Left lung (tissue), 10 donors: ENCODE measurements around the gene PLSCR3. TPM values are rescaled to one million over a fixed set of nuclear protein-coding genes. Genes with fewer than 3 reads are reported as not detected.

Experiments
- ATAC-seq: fragments of 200-7000 bp; cut with Tn5 transposase; one replicate; pipeline ENCODE4 v1.9.1; 2020; ENCODE audit warnings: moderate library complexity
- DNase-seq, 4 donors: peaks; one replicate each; pipeline ENCODE4 v3.0.0-alpha.2; 2013 to 2020
- H3K27ac ChIP-seq, 2 donors: fragments of 200-600 bp; sonication (generic) in 1 of 2; one replicate each; pipeline versions ENCODE4 v1.5.0 to v1.8.0; 2020 to 2021
- H3K27me3 ChIP-seq, 2 donors: fragments of 200-600 bp; sonication (generic) in 1 of 2; one replicate each; pipeline versions ENCODE4 v1.5.0 to v1.8.0; 2020 to 2021
- H3K36me3 ChIP-seq, 2 donors: fragments of 200-600 bp; sonication (generic) in 1 of 2; one replicate each; pipeline versions ENCODE4 v1.5.0 to v1.8.0; 2020 to 2021
- H3K4me1 ChIP-seq, 2 donors: fragments of 200-600 bp; one replicate each; pipeline ENCODE4 v1.8.0; 2021
- H3K4me3 ChIP-seq, 2 donors: fragments of 200-600 bp; sonication (generic) in 1 of 2; one replicate each; pipeline versions ENCODE4 v1.5.0 to v1.8.0; 2020 to 2021; ENCODE audit warnings: mild to moderate bottlenecking in 1 of 2
- H3K9me3 ChIP-seq, 2 donors: fragments of 200-600 bp; sonication (generic) in 1 of 2; one replicate each; pipeline versions ENCODE4 v1.5.0 to v1.8.0; 2020 to 2021
- intact Hi-C, 2 donors: fragments of 100-400 bp; cut with DNase I; formaldehyde crosslinking; loops; one replicate each; pipeline versions ENCODE4 v1.11.2 to v1.14.2; 2022
- polyA plus RNA-seq, 6 donors: library from polyadenylated mRNA; unstranded; fragments of 120-200 nt; gene quantifications; one replicate each; pipeline ENCODE4 v1.2.1, GENCODE V29; 2013; ENCODE audit not compliant: insufficient read length in 6 of 6
- total RNA-seq, 2 donors: library from RNA; stranded (reverse); fragmentation: NEBNext Ultra II Directional; extraction: Animal tissue kit (Norgen Biotek cat#: 25700); gene quantifications; one replicate each; pipeline ENCODE4 v1.2.1, GENCODE V29; 2021
- TF ChIP-seq, protein P1 (sequence below), 2 donors: fragments of 200-600 bp; sonication (generic) in 1 of 2; IDR thresholded peaks; one replicate each; pipeline versions ENCODE4 v1.5.0 to v1.8.0; 2021; ENCODE audit warnings: antibody characterized with exemption in 2 of 2
- donor health status: DM: no; HTN: yes; CAD: no.
- donor health status: DM: no; HTN: no; CAD: no.

The PLSCR3 gene
- total and polyA plus RNA-seq, 8 donors, result 42.0 to 62.5 (median 52.9) TPM

DNA sequence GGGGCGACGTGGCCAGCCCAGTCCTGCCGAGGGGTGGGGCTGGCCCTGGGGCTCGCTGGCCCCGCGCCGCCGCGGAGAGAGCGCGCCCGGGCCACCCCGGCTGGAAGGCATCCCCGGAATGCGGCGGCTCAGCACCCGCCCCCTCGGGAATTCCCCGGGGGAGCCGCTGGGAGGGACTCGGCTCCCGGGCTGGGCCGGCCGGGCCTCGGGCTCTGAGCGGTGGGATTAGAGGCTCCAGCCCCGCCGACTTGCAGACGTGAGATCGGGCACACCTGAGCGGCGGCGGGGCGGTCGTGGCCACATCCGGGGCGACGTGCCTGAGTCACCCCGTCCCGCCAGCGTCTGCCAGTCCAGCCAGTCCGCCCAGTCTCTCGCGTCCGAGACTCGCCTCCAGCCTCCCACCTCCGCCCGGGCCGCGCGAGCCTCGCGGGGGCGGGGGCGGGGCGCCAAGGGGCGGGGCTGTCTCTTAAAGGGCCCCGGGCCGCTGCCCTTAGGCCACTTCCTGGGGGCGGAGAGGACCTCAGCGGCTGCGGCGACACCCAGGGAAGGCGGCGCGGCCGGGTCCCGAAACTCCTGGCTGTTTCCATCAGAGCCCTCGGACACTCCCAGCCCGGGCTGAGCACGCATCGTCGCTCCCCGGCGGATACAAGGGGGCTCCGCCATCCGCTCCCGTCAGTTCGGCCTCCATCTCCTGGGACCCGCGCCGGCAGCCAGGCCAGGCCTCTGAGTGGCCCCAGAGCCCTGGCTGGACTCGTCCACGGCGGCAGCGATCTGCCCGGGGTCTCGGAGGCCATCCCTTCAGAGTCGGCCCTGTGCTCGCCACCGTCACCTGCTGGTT lies 42.4 kb downstream of the PLSCR3 start, which contains the start of gene KCTD11:
Gene KCTD11, plus strand, starts transcription at position 498 of the 838 bp plus-strand sequence.
- H3K9me3 ChIP-seq, result no peaks in the 10 kb centered on the region
- no peaks in the 10 kb centered on the region for H3K27me3 ChIP-seq
- peak within 1 kb of the TSS; percentile 92 to 97 for H3K27ac ChIP-seq
- ATAC-seq (peak; percentile 82), DNase-seq (peak; percentile 85 to 96 (median 90))
- H3K36me3 ChIP-seq, result peaks cover 0 to 20% of the 10 kb centered on the region in 2 donors
- TF ChIP-seq, protein P1, sequence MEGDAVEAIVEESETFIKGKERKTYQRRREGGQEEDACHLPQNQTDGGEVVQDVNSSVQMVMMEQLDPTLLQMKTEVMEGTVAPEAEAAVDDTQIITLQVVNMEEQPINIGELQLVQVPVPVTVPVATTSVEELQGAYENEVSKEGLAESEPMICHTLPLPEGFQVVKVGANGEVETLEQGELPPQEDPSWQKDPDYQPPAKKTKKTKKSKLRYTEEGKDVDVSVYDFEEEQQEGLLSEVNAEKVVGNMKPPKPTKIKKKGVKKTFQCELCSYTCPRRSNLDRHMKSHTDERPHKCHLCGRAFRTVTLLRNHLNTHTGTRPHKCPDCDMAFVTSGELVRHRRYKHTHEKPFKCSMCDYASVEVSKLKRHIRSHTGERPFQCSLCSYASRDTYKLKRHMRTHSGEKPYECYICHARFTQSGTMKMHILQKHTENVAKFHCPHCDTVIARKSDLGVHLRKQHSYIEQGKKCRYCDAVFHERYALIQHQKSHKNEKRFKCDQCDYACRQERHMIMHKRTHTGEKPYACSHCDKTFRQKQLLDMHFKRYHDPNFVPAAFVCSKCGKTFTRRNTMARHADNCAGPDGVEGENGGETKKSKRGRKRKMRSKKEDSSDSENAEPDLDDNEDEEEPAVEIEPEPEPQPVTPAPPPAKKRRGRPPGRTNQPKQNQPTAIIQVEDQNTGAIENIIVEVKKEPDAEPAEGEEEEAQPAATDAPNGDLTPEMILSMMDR (IDR thresholded peaks at IDR 0.05), result no peak
- H3K4me1 ChIP-seq, result peaks cover 19 to 58% of the 10 kb centered on the region in 2 donors
- intact Hi-C loops, result loop anchor here in 1 of 2 donors (10.0 kb wide), 1 partner anchor 83 kb away; the partner anchor contains the start of genes FGF11 and TMEM102
- H3K4me3 ChIP-seq, result peak within 1 kb of the TSS; percentile 50 to 90

DNA sequence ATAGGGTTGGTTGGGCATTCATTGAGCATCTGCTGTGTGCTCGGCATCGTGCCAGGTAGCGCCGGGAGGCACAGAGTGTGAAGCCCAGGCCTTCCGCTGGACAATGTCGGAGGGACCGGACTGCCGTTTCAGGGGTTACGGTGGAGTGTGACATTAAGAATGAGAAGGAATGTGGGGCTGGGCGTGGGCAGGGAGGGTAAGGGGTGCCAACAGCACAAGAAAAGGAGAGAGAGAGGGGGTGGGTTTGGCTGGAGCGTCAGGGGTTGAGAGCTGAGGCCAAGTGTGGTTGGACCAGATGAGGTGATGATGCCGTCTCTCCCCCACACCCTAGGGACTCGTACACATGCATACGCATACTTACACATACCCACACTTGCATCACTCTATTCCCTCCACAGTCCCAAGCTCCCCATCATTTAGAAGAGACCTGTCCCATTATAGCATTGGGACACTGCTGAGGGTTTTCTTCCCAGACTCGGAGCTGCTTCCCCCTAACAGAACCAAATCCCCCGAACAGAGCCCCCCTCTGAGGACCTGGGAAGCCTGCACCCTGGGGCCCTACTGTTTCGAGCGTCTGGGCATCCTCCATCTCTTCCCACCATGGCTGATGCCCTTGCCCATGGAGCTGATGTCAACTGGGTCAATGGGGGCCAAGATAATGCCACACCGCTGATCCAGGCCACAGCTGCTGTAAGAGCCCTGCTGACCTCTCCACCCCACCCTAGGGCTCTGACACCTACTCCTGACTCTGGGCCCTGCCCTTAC lies 45.7 kb downstream of the PLSCR3 start:
- Histone ChIP-seq H3K4me1 (peaks cover 19 to 36% of the 10 kb centered on the region in 2 donors), H3K27ac (no peak overlapping the region), H3K36me3 (peaks cover 0 to 37% of the 10 kb centered on the region in 2 donors), H3K27me3 (peaks cover 0 to 6% of the 10 kb centered on the region in 2 donors), H3K4me3 (no peak overlapping the region), H3K9me3 (no peaks in the 10 kb centered on the region)
- TF ChIP-seq, protein P1 (IDR thresholded peaks at IDR 0.05), result no peak
- ATAC-seq, result no peak
- intact Hi-C loops, result no loop called here
- DNase-seq, result peak in 1 of 4 donors; percentile 76

DNA sequence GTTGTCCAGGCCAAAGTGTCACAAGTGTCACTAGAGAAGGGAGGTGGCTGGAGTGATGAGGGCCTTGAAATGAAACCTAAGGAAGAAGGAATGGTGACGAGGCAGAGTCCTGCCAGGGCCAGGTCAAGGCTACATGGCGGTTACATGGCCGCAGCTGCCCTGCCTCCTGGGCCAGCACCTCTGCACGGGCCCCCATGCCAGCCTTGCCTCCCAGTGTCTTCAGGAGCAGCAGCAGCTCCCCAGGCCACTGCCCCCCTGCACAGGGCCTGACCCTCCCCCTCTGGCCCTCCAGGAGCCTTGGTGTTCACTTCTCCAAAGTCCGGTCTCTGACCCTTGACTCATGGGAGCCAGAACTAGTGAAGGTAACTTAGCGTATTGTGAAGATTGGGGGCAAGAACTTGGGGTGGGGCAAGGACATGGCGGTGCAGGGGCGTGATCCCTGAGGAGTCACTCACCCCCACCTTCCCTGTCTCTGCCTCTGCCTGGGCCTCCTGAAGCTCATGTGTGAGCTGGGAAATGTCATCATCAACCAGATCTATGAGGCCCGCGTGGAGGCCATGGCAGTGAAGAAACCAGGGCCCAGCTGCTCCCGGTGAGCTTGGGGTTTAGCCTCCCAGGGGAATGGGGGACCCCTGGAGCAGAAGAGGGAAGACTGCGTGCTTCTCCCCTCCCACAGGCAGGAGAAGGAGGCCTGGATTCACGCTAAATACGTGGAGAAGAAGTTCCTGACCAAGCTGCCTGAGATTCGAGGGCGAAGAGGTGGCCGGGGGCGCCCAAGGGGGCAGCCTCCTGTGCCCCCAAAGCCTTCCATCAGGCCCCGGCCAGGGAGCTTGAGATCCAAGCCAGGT lies 46.5 kb downstream of the PLSCR3 start:
- Histone ChIP-seq H3K9me3 (no peaks in the 10 kb centered on the region), H3K27ac (no peak overlapping the region), H3K36me3 (peaks cover 0 to 45% of the 10 kb centered on the region in 2 donors), H3K4me3 (no peak overlapping the region), H3K4me1 (peaks cover 14 to 29% of the 10 kb centered on the region in 2 donors), H3K27me3 (peaks cover 0 to 14% of the 10 kb centered on the region in 2 donors)
- DNase-seq, result no peak
- intact Hi-C loops, result no loop called here
- TF ChIP-seq, protein P1 (IDR thresholded peaks at IDR 0.05), result no peak
- no peak for ATAC-seq

DNA sequence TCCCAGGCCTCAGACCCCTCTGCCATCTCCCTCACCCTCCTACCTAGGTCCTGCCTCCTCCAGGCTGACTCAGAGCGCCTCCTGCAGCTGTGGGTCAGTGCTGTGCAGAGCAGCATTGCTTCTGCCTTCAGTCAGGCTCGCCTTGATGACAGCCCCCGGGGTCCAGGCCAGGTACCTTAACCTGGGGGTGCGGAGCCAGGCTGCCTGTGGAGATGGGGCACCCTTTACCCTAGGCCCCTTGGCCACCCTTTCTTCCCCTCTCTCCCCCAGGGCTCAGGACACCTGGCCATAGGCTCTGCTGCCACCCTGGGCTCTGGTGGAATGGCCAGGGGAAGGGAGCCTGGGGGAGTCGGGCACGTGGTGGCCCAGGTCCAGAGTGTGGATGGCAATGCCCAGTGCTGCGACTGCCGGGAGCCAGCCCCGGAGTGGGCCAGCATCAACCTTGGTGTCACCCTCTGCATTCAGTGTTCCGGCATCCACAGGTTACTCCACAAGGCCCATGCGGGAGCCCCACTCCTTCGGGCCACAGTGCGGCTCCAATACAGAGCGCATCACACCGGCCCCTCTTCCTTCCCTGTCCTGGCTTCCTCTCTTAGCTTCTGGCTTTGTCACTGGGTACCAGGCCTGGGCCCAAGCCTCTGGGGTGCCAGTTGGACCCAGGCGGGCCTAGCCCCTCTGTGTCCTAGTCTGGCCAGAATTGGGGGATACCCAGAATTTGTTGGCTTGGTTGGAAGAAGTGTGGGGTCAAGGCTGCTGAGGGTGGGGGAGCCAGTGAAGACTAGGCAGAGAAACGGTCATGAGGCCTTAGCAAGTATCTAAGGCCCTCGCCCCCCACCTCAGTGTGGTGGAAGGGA lies 47.3 kb downstream of the PLSCR3 start:
- Histone ChIP-seq H3K36me3 (peaks cover 0 to 54% of the 10 kb centered on the region in 2 donors), H3K9me3 (no peaks in the 10 kb centered on the region), H3K27me3 (peaks cover 0 to 23% of the 10 kb centered on the region in 2 donors), H3K27ac (no peak overlapping the region), H3K4me1 (peaks cover 9 to 22% of the 10 kb centered on the region in 2 donors), H3K4me3 (no peak overlapping the region)
- intact Hi-C loops, result no loop called here
- TF ChIP-seq, protein P1 (IDR thresholded peaks at IDR 0.05), result no peak
- ATAC-seq, result no peak
- DNase-seq, result no peak
